ENCODE measurements around the gene ARMC9. TPM values are rescaled to one million over a fixed set of nuclear protein-coding genes. Genes with fewer than 3 reads are reported as not detected.

Gene ARMC9
- total RNA-seq, 1 donor from 2014 or later, result 19.3 TPM

DNA sequence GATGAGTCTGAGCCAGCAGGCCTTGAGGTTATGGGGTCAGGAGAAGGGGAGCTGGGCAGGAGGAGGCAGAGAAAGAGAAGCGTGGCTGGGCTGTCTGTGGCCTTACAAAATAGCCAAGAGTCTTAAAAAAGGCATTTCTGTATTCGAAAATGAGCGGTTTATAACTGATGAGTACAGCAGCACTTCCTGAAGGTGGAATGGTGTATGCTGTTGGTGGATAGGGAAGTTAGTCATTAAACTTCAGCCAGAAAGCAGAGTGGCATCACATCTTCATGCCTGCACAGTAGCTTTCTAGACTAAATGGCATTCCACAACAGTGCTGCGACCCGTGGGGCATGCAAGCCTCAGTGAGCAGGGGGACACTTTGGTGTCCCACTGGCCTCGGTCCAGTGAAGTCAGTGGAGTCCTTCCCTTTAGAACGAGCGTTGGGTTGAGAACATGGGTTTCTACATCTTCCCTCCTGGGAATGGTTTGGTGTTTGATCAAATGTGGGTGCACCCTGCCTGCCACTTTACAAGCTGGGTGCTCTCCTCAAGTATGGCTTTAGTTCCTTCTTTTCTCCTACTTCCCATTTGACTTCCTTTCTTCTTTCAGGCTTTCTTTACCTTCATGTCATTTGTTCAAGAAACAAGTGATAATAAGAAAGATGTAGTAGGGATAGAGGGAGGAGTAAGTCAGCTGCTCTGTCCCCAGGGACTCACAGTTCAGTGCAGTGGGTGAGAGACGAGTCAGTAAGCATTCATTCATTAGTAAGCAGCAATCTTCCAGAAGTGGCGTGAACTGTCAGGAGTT lies 96.3 kb downstream of the ARMC9 start:
- Mint-ChIP-seq H3K27me3 (ENCODE audit: unreplicated experiment) (no peaks in the 10 kb centered on the region), H3K9me3 (ENCODE audit: unreplicated experiment) (peaks cover 1% of the 10 kb centered on the region), H3K27ac (ENCODE audit: unreplicated experiment) (no peak overlapping the region), H3K4me3 (ENCODE audit: unreplicated experiment) (no peak overlapping the region), H3K36me3 (ENCODE audit: unreplicated experiment) (no peaks in the 10 kb centered on the region), H3K4me1 (ENCODE audit: low read depth, unreplicated experiment) (peaks cover 15% of the 10 kb centered on the region)
- no peak for DNase-seq
- TF ChIP-seq, protein P1, sequence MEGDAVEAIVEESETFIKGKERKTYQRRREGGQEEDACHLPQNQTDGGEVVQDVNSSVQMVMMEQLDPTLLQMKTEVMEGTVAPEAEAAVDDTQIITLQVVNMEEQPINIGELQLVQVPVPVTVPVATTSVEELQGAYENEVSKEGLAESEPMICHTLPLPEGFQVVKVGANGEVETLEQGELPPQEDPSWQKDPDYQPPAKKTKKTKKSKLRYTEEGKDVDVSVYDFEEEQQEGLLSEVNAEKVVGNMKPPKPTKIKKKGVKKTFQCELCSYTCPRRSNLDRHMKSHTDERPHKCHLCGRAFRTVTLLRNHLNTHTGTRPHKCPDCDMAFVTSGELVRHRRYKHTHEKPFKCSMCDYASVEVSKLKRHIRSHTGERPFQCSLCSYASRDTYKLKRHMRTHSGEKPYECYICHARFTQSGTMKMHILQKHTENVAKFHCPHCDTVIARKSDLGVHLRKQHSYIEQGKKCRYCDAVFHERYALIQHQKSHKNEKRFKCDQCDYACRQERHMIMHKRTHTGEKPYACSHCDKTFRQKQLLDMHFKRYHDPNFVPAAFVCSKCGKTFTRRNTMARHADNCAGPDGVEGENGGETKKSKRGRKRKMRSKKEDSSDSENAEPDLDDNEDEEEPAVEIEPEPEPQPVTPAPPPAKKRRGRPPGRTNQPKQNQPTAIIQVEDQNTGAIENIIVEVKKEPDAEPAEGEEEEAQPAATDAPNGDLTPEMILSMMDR (IDR thresholded peaks at IDR 0.05; ENCODE audit: partially characterized antibody, unreplicated experiment), result no peak

DNA sequence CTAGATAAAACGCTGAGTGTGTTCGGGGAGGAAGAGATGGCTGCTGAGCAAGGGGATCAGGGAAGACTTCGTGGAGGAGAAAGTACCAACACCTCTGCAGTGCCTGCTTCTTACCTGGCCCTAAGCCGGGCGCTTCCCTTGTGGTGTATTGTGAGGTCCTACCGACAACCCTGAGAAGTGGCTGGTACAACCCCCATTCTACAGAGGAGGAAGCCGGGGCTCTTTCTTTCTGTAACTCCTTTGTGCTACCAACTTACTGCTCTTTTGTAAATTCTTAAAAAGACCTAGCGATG lies 96.9 kb downstream of the ARMC9 start:
- Mint-ChIP-seq H3K27ac (ENCODE audit: unreplicated experiment) (no peak overlapping the region), H3K4me3 (ENCODE audit: unreplicated experiment) (no peak overlapping the region)
- TF ChIP-seq, protein P1 (IDR thresholded peaks at IDR 0.05; ENCODE audit: partially characterized antibody, unreplicated experiment), result no peak

DNA sequence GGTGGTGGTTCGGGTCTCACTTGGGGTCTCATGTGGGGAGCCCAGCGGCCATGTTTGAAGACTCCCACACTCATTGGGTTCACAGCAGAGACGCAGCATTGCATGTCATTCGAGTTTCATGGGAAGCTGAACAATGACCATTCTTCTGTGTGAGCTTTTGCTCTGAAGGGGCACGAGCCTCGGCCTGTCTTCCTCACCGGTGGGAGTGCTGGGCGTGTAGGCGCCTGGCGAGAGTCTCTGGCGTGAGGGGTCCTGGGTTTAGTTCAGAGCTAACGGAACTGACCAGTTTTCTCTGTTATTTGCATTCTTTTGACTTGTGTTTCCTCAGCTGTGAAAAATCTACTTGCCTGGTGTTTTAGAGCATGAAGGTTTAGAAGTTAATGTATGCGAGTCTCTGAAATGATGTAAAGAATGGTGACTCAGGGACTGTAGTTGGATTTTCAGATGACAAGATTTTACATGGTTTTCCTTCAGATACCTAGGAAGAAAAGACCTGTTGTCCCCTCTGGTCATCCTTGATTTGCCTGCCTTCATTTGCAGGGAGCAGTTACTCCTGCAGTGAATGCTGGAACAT lies 98.1 kb downstream of the ARMC9 start:
- no peaks in the 10 kb centered on the region for H3K27me3 Mint-ChIP-seq (ENCODE audit: unreplicated experiment)
- H3K4me1 Mint-ChIP-seq (ENCODE audit: low read depth, unreplicated experiment), result peaks cover 19% of the 10 kb centered on the region
- H3K9me3 Mint-ChIP-seq (ENCODE audit: unreplicated experiment), result peaks cover 1% of the 10 kb centered on the region
- peak overlapping the region; percentile 6 for H3K27ac Mint-ChIP-seq (ENCODE audit: unreplicated experiment)
- no peak for DNase-seq
- no peaks in the 10 kb centered on the region for H3K36me3 Mint-ChIP-seq (ENCODE audit: unreplicated experiment)
- TF ChIP-seq, protein P1 (IDR thresholded peaks at IDR 0.05; ENCODE audit: partially characterized antibody, unreplicated experiment), result no peak
- no peak overlapping the region for H3K4me3 Mint-ChIP-seq (ENCODE audit: unreplicated experiment)

More for the DNA sequence above, 96.9 kb downstream of the ARMC9 start:
- peaks cover 19% of the 10 kb centered on the region for H3K4me1 Mint-ChIP-seq (ENCODE audit: low read depth, unreplicated experiment)
- H3K27me3 Mint-ChIP-seq (ENCODE audit: unreplicated experiment), result no peaks in the 10 kb centered on the region
- H3K9me3 Mint-ChIP-seq (ENCODE audit: unreplicated experiment), result peaks cover 1% of the 10 kb centered on the region
- DNase-seq, result no peak
- H3K36me3 Mint-ChIP-seq (ENCODE audit: unreplicated experiment), result no peaks in the 10 kb centered on the region

DNA sequence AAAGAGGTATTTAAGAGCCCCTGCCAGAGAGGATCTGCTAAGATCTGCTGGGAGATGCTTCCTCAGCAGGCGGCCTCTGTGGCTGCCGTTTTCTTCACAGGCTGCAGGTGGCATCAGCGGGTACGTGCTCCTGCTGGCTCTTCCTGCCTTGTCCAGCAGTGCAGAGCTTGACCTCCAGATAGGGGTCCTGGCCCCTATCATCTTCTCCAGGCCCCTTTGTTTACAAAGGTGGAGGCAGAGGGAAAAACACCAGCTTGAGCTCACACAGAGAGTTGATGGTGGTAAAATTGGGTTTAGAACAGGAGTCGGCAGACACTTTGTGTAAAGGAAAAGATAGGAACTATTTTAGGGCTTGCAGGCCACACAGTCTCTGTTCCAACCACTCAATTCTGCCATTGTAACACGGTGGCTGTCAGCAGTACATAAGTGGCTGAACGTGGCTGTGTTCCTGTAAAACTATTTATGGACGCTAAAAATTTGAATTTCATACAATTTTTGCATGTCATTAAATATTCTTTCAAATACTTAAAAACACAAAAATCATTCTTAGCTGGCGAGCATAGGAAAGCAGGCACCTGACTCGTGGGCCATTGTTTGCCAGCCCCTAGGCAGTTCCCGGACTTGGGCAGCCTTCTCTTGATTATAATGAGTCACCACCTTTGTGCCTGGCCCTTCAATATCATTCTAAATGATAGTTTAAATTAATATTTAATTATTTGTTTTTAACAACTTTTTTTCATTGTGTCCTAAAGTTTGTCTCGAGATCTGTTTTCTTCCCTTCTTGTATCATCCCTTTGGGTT lies 98.9 kb downstream of the ARMC9 start:
- H3K27ac Mint-ChIP-seq (ENCODE audit: unreplicated experiment), result no peak overlapping the region
- TF ChIP-seq, protein P1 (IDR thresholded peaks at IDR 0.05; ENCODE audit: partially characterized antibody, unreplicated experiment), result peak; percentile 63
- peaks cover 1% of the 10 kb centered on the region for H3K9me3 Mint-ChIP-seq (ENCODE audit: unreplicated experiment)
- DNase-seq, result peak; percentile 77
- no peak overlapping the region for H3K4me3 Mint-ChIP-seq (ENCODE audit: unreplicated experiment)
- H3K27me3 Mint-ChIP-seq (ENCODE audit: unreplicated experiment), result no peaks in the 10 kb centered on the region
- H3K36me3 Mint-ChIP-seq (ENCODE audit: unreplicated experiment), result no peaks in the 10 kb centered on the region
- peaks cover 19% of the 10 kb centered on the region for H3K4me1 Mint-ChIP-seq (ENCODE audit: low read depth, unreplicated experiment)
